ENCODE results near the gene CYP46A1.

DNA sequence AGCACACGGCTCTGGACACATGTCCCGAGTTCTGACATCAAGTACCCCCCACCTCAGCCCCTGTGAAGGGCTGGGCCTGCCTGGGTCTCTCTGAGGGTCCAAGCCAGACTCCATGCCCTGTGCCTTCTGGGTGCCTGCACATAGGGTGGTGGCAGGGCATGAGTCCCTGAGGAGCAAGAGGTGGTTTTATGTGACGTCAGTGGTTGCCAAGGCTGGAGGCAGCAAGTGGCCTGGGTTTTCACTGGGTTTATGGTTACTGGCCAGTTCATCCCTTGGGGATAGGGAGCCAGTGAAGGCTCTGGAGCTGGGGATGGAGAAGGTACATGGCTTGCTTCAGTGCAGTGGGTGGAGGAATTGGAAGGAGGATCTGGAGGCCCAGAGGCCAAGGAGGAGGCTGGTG, 58.0 kb downstream of the CYP46A1 start:
- TF ChIP-seq, protein P1, sequence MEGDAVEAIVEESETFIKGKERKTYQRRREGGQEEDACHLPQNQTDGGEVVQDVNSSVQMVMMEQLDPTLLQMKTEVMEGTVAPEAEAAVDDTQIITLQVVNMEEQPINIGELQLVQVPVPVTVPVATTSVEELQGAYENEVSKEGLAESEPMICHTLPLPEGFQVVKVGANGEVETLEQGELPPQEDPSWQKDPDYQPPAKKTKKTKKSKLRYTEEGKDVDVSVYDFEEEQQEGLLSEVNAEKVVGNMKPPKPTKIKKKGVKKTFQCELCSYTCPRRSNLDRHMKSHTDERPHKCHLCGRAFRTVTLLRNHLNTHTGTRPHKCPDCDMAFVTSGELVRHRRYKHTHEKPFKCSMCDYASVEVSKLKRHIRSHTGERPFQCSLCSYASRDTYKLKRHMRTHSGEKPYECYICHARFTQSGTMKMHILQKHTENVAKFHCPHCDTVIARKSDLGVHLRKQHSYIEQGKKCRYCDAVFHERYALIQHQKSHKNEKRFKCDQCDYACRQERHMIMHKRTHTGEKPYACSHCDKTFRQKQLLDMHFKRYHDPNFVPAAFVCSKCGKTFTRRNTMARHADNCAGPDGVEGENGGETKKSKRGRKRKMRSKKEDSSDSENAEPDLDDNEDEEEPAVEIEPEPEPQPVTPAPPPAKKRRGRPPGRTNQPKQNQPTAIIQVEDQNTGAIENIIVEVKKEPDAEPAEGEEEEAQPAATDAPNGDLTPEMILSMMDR (conservative IDR thresholded peaks at IDR 0.05 in 1 of 2, IDR thresholded peaks at IDR 0.05 in 1 of 2; ENCODE audit: low read depth in 1 of 2, low read length in 2 of 2), result no peak
- TF ChIP-seq EZH2 (IDR thresholded peaks at IDR 0.05; ENCODE audit: low read length, missing control alignments), result no peak
